Endodermal cell (in vitro differentiated cells): ENCODE measurements around the gene CRHR2. TPM values are rescaled to one million over a fixed set of nuclear protein-coding genes. Genes with fewer than 3 reads are reported as not detected.

Experiments used
- DNase-seq: peaks from one replicate; pipeline ENCODE4 v3.0.0-alpha.2; 2017
- H3K27ac ChIP-seq: 2 replicates; pipeline ENCODE4 v1.5.1; 2013; ENCODE audit warnings: mild to moderate bottlenecking, low read depth, low read length, moderate library complexity
- H3K27me3 ChIP-seq: 2 replicates; pipeline ENCODE4 v1.6.1; 2013; ENCODE audit warnings: mild to moderate bottlenecking, low read length, moderate library complexity; ENCODE audit not compliant: insufficient read depth, control insufficient read depth, poor library complexity, severe bottlenecking
- H3K36me3 ChIP-seq: 2 replicates; pipeline ENCODE4 v1.7.0; 2013; ENCODE audit warnings: mild to moderate bottlenecking, low read length, moderate library complexity; ENCODE audit not compliant: control insufficient read depth, insufficient read depth
- H3K4me1 ChIP-seq: one replicate; pipeline ENCODE4 v1.7.0; 2013; ENCODE audit warnings: low read length; ENCODE audit not compliant: control insufficient read depth, insufficient read depth
- H3K4me3 ChIP-seq: 2 replicates; pipeline ENCODE4 v1.5.1; 2013; ENCODE audit warnings: mild to moderate bottlenecking, low read length, moderate library complexity
- H3K9ac ChIP-seq: 2 replicates; pipeline ENCODE4 v1.6.1; 2013; ENCODE audit warnings: mild to moderate bottlenecking, low read length, moderate library complexity; ENCODE audit not compliant: poor library complexity, severe bottlenecking; ENCODE audit errors: extremely low read depth
- H3K9me3 ChIP-seq: 2 replicates; pipeline ENCODE4 v1.6.1; 2013; ENCODE audit warnings: mild to moderate bottlenecking, low read length, moderate library complexity; ENCODE audit not compliant: control insufficient read depth
- H3K27ac Mint-ChIP-seq: 2 replicates; pipeline ENCODE4 v1.8.0; 2020; ENCODE audit warnings: mixed read lengths
- H3K27me3 Mint-ChIP-seq: 2 replicates; pipeline ENCODE4 v1.8.0; 2021; ENCODE audit warnings: mild to moderate bottlenecking, mixed read lengths; ENCODE audit not compliant: insufficient read depth
- H3K36me3 Mint-ChIP-seq: 2 replicates; pipeline ENCODE4 v1.8.0; 2020; ENCODE audit warnings: low read depth, mixed read lengths
- H3K4me1 Mint-ChIP-seq: 2 replicates; pipeline ENCODE4 v1.8.0; 2020; ENCODE audit warnings: mixed read lengths
- H3K4me3 Mint-ChIP-seq: 2 replicates; pipeline ENCODE4 v1.8.0; 2020; ENCODE audit warnings: mild to moderate bottlenecking, moderate library complexity, mixed read lengths
- H3K9me3 Mint-ChIP-seq: 2 replicates; pipeline ENCODE4 v1.8.0; 2020; ENCODE audit warnings: mild to moderate bottlenecking, mixed read lengths
- WGBS, 2 experiments: methylation state at CpG; one replicate each; pipeline versions ENCODE4 v1.1.5 to v1.1.7; 2013; ENCODE audit warnings: missing lambda C conversion rate in 2 of 2, mixed read lengths in 1 of 2; ENCODE audit not compliant: insufficient coverage in 1 of 2, insufficient read length in 1 of 2; 5-methylcytosine and 5-hydroxymethylcytosine counted together
- total RNA-seq, 2 donors: library from RNA; stranded (reverse); fragmentation: NEBNext Ultra II Directional in 1 of 2; extraction: Animal tissue kit (Norgen Biotek cat#: 25700) in 1 of 2; gene quantifications; 2 replicates in 1 of 2; 3 replicates in 1 of 2; pipeline ENCODE4 v1.2.1, GENCODE V29; 2021
- TF ChIP-seq, protein P1 (sequence below): fragments of 200-600 bp; sonication (generic); conservative IDR thresholded peaks from 2 replicates; pipeline ENCODE4 v1.5.0; 2021; ENCODE audit warnings: antibody characterized with exemption, mild to moderate bottlenecking

CRHR2 gene
- total RNA-seq, 2 donors from 2014 or later: not detected

DNA sequence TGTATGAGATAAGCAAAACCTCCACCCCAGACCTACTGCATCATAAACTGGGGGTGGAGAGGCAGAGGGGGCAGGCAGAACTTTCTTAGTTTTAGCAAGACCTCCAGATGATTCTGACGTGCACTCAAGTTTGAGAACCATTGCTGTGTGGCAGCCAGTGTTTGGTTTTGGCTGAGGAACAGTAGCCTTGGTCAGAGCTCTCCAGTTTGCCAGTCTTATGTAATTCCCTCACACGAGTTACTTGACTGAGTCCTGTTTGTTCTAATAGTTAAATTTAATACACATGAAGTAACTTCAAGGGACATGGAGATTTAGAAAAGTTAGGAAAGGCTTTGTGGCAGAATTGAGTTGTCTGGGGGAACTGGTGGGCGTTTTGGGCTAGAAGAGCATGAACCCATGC, 49.0 kb downstream of the CRHR2 start:
- Histone ChIP-seq H3K9me3 (peaks cover 8% of the 10 kb centered on the region), H3K27me3 (no peaks in the 10 kb centered on the region), H3K36me3 (peaks cover 80% of the 10 kb centered on the region), H3K9ac (no peak overlapping the region), H3K4me3 (no peak overlapping the region), H3K4me1 (no peaks in the 10 kb centered on the region), H3K27ac (no peak overlapping the region)
- Mint-ChIP-seq H3K4me1 (peaks cover 3% of the 10 kb centered on the region), H3K27ac (no peak overlapping the region), H3K9me3 (no peaks in the 10 kb centered on the region), H3K4me3 (no peak overlapping the region), H3K27me3 (no peaks in the 10 kb centered on the region), H3K36me3 (peaks cover 66% of the 10 kb centered on the region)
- 93 to 100% methylated on average over 1 to 3 of the region's 3 CpGs for WGBS, 2 experiments
- TF ChIP-seq, protein P1, sequence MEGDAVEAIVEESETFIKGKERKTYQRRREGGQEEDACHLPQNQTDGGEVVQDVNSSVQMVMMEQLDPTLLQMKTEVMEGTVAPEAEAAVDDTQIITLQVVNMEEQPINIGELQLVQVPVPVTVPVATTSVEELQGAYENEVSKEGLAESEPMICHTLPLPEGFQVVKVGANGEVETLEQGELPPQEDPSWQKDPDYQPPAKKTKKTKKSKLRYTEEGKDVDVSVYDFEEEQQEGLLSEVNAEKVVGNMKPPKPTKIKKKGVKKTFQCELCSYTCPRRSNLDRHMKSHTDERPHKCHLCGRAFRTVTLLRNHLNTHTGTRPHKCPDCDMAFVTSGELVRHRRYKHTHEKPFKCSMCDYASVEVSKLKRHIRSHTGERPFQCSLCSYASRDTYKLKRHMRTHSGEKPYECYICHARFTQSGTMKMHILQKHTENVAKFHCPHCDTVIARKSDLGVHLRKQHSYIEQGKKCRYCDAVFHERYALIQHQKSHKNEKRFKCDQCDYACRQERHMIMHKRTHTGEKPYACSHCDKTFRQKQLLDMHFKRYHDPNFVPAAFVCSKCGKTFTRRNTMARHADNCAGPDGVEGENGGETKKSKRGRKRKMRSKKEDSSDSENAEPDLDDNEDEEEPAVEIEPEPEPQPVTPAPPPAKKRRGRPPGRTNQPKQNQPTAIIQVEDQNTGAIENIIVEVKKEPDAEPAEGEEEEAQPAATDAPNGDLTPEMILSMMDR: no peak
- no peak for DNase-seq

DNA sequence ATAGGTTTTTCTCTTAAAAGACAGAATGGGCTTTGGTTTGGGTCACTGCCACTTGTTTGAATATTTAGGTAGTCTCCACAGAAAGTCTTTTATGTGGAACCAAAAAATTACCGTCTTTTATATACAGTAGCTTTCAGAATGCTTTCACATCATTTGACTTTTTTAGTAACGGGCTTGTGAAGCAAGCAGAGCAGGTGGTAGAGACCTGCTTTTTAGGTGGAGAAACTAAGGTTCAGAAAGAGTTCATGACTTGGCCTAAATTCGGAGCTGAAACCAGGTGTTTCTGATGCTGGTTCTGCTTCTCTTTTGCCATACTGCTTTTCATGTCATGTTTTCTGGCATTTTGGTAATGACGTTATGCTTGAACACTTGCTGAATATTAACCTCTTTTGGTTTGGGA, 51.3 kb downstream of the CRHR2 start:
- no peaks in the 10 kb centered on the region for H3K27me3 ChIP-seq
- Mint-ChIP-seq H3K36me3 (peaks cover 79% of the 10 kb centered on the region), H3K9me3 (no peaks in the 10 kb centered on the region), H3K4me3 (no peak overlapping the region), H3K27me3 (no peaks in the 10 kb centered on the region), H3K27ac (no peak overlapping the region), H3K4me1 (peaks cover 3% of the 10 kb centered on the region)
- no peak overlapping the region for H3K4me3 ChIP-seq
- DNase-seq: no peak
- H3K9ac ChIP-seq: no peak overlapping the region
- no peak overlapping the region for H3K27ac ChIP-seq
- 92 to 100% methylated on average over 1 to 4 of the region's 4 CpGs for WGBS, 2 experiments
- TF ChIP-seq, protein P1: no peak
- peaks cover 99% of the 10 kb centered on the region for H3K36me3 ChIP-seq
- H3K9me3 ChIP-seq: peaks cover 4% of the 10 kb centered on the region
- no peaks in the 10 kb centered on the region for H3K4me1 ChIP-seq

DNA sequence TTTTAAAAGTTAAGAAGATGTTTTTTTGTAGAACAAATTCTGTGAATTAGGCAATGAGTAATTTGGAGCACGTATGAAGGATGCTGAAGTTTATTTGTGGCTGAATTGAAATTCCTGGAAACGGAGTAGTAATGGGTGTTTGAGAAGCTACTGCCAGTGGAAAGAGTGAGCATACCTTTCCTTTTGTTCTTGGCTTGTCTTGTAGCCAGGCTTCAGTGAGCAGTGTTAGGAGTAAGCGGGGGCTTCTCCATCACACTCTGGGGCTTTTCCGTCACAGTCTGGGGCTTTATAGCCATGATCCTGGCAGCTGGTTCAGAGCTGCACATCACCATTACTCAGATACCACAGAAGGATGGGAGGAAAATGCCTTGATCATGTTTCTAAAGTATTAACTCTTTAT, 55.2 kb downstream of the CRHR2 start:
- H3K9me3 Mint-ChIP-seq: no peaks in the 10 kb centered on the region
- WGBS, 2 experiments: 94 to 97% methylated on average over 2 to 4 of the region's 4 CpGs
- no peak for DNase-seq
- H3K36me3 ChIP-seq: peaks cover 97% of the 10 kb centered on the region
- H3K4me3 ChIP-seq: no peak overlapping the region
- peaks cover 77% of the 10 kb centered on the region for H3K36me3 Mint-ChIP-seq
- H3K4me1 Mint-ChIP-seq: no peaks in the 10 kb centered on the region
- no peak overlapping the region for H3K9ac ChIP-seq
- TF ChIP-seq, protein P1: no peak
- H3K27me3 ChIP-seq: no peaks in the 10 kb centered on the region
- H3K9me3 ChIP-seq: no peaks in the 10 kb centered on the region
- no peak overlapping the region for H3K27ac Mint-ChIP-seq
- no peaks in the 10 kb centered on the region for H3K4me1 ChIP-seq
- no peaks in the 10 kb centered on the region for H3K27me3 Mint-ChIP-seq
- no peak overlapping the region for H3K4me3 Mint-ChIP-seq
- no peak overlapping the region for H3K27ac ChIP-seq
